Astrocyte (in vitro differentiated cells and primary cell): ENCODE data around the gene DUSP12.

Source experiments
- CTCF ChIP-seq: IDR thresholded peaks from 2 replicates; pipeline ENCODE4 v1.5.1; 2011; ENCODE audit warnings: low read depth, mild to moderate bottlenecking, inconsistent platforms, low read length, moderate library complexity; ENCODE audit not compliant: insufficient read depth
- EZH2 ChIP-seq: IDR thresholded peaks from 2 replicates; pipeline ENCODE4 v1.6.1; 2012; ENCODE audit warnings: mild to moderate bottlenecking, low read length, inconsistent platforms; ENCODE audit not compliant: insufficient read depth

DNA sequence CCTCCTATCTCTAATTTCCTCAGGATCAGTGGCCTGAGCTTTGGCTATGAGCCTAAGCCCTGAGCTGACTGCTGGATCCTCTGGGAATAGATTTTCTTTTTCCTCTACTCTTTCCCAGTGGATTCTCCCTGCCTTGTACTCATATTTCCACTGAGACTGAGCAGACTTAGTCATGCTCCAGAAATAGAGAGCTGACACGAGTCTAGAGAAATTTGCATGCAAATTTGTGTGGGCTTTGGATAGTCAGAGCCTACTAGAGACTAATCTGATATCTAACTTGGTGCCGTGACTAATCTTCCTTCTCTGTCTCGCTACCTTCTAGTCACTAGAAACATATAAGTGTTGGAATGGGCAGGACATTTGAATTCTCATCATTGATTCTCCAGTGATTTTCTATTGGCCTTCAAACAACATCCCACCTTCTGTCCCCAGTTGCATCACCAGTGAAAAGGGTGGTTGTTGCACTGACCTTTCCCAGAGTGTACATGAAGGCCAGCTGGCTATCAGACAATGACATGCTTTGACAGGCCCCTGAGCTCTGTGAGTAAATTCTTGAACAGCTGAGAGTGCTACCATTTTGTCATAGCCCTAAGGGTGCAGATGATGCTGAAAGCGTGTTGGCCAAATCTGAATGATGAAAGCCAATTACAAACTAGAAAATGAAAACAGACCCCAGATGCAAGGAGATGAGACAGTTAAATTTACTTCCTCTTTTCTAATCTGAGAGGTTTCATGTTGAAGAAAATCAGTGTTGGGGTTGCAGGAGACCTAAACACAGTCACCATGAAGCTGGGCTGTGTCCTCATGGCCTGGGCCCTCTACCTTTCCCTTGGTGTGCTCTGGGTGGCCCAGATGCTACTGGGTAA lies 42.9 kb upstream of the DUSP12 start, which contains the start of gene FCRLA:
- TF ChIP-seq CTCF (no peak), EZH2 (no peak)
